Endothelial cell of umbilical vein (primary cell): Measurements from ENCODE around the gene SPEN. TPM values are rescaled to one million over a fixed set of nuclear protein-coding genes. Genes with fewer than 3 reads are reported as not detected.

ENCODE experiments used
- BruUV-seq: library from RNA; stranded (reverse); fragments of 400-500 nt; replicated peaks from 2 replicates; lab custom pipeline; 2021; lab: Mats Ljungman, UMichigan
- CTCF ChIA-PET: fragments of 300-600, 350-600 bp; sonication (Branson Sonifier 250); formaldehyde crosslinking; loops from one replicate; lab custom pipeline; 2021; ENCODE audit warnings: antibody characterized with exemption, inconsistent platforms; lab: Charles Lee
- POLR2A ChIA-PET: fragments of 300-600, 350-600 bp; sonication (Branson Sonifier 250); formaldehyde crosslinking; loops from one replicate; lab custom pipeline; 2021; ENCODE audit warnings: antibody characterized with exemption, inconsistent platforms; lab: Charles Lee
- DNase-seq: peaks from one replicate; pipeline ENCODE4 v3.0.0-alpha.2; 2011; ENCODE audit warnings: low read depth, low spot score
- FAIRE-seq: peaks from 2 replicates; lab custom pipeline; 2011; peaks lifted over from hg19 to GRCh38; lab: Jason Lieb, UNC
- H2AFZ ChIP-seq: 2 replicates; pipeline ENCODE4 v1.6.0; 2012; ENCODE audit warnings: low read depth, low read length, control low read depth, inconsistent platforms
- H3K27ac ChIP-seq: 2 replicates; pipeline ENCODE4 v1.5.1; 2011; ENCODE audit warnings: low read depth, mild to moderate bottlenecking, control low read depth, low read length, moderate library complexity; ENCODE audit not compliant: insufficient read depth
- H3K27me3 ChIP-seq, 2 experiments: 2 replicates each; pipeline versions ENCODE4 v1.6.0 to v1.6.1; 2011; ENCODE audit warnings: low read length in 2 of 2, mixed read lengths in 1 of 2; ENCODE audit not compliant: control insufficient read depth in 2 of 2, insufficient read depth in 2 of 2
- H3K36me3 ChIP-seq, 2 experiments: 2 replicates in 1 of 2; 3 replicates in 1 of 2; pipeline ENCODE4 v1.5.1; 2011; ENCODE audit warnings: low read length in 2 of 2, mild to moderate bottlenecking in 1 of 2, moderate library complexity in 1 of 2; ENCODE audit not compliant: control insufficient read depth in 2 of 2, insufficient read depth in 2 of 2; ENCODE audit errors: extremely low read depth in 1 of 2
- H3K4me1 ChIP-seq: 3 replicates; pipeline ENCODE4 v1.5.1; 2011; ENCODE audit warnings: mild to moderate bottlenecking, low read length; ENCODE audit not compliant: control insufficient read depth, insufficient read depth; ENCODE audit errors: extremely low read depth
- H3K4me2 ChIP-seq: 2 replicates; pipeline ENCODE4 v1.6.1; 2011; ENCODE audit warnings: low read length, control low read depth, mixed read lengths; ENCODE audit not compliant: insufficient read depth
- H3K4me3 ChIP-seq, 3 experiments: fragments of 200-600 bp in 1 of 3; sonication (generic), shearing (Covaris generic) in 1 of 3; replicated peaks in 1 of 3; 2 replicates each; pipeline ENCODE4 v1.5.1; 2011 to 2016; ENCODE audit warnings: control low read depth in 3 of 3, low read length in 3 of 3, mild to moderate bottlenecking in 2 of 3, inconsistent platforms in 1 of 3, low read depth in 1 of 3, moderate library complexity in 1 of 3; ENCODE audit not compliant: insufficient read depth in 1 of 3
- H3K79me2 ChIP-seq: 2 replicates; pipeline ENCODE4 v1.6.0; 2012; ENCODE audit warnings: low read length, inconsistent platforms; ENCODE audit not compliant: control insufficient read depth, insufficient read depth
- H3K9ac ChIP-seq: replicated peaks from 2 replicates; pipeline ENCODE3; 2011; ENCODE audit warnings: low read length, control low read depth; ENCODE audit not compliant: insufficient read depth; ENCODE audit errors: extremely low read depth
- H3K9me1 ChIP-seq: replicated peaks from 3 replicates; pipeline ENCODE4 v1.6.0; 2011; ENCODE audit warnings: mild to moderate bottlenecking, low read length; ENCODE audit not compliant: control insufficient read depth, insufficient read depth; ENCODE audit errors: extremely low read depth
- H3K9me3 ChIP-seq: replicated peaks from 2 replicates; pipeline ENCODE4 v1.5.1; 2012; ENCODE audit warnings: low read length, inconsistent platforms; ENCODE audit not compliant: control insufficient read depth, insufficient read depth
- H4K20me1 ChIP-seq: replicated peaks from 2 replicates; pipeline ENCODE3; 2011; ENCODE audit warnings: mild to moderate bottlenecking, low read length; ENCODE audit not compliant: control insufficient read depth, insufficient read depth; ENCODE audit errors: extremely low read depth
- CTCF ChIP-seq, 2 donors: IDR thresholded peaks; 1 replicate in 1 of 2; 2 replicates in 1 of 2; pipeline ENCODE4 v1.5.1; 2011; ENCODE audit warnings: low read length in 2 of 2, mild to moderate bottlenecking in 2 of 2, moderate library complexity in 2 of 2, control low read depth in 1 of 2, inconsistent platforms in 1 of 2, low read depth in 1 of 2; ENCODE audit not compliant: insufficient read depth in 1 of 2; ENCODE audit errors: extremely low read depth in 1 of 2
- EZH2 ChIP-seq: IDR thresholded peaks from 2 replicates; pipeline ENCODE4 v1.6.1; 2012; ENCODE audit warnings: borderline replicate concordance, low read depth, mild to moderate bottlenecking, moderate library complexity, low read length, inconsistent platforms; ENCODE audit not compliant: severe bottlenecking
- FOS ChIP-seq: IDR thresholded peaks from 2 replicates; pipeline ENCODE4 v1.6.1; 2011; ENCODE audit warnings: mild to moderate bottlenecking, low read length, moderate library complexity, borderline replicate concordance; ENCODE audit not compliant: insufficient read depth
- JUN ChIP-seq: IDR thresholded peaks from 2 replicates; pipeline ENCODE4 v1.6.1; 2011; ENCODE audit warnings: borderline replicate concordance, low read depth; ENCODE audit not compliant: insufficient read length, insufficient read depth
- MAX ChIP-seq: IDR thresholded peaks from 2 replicates; pipeline ENCODE4 v1.6.1; 2011; ENCODE audit not compliant: insufficient read depth, insufficient read length
- MYC ChIP-seq: IDR thresholded peaks from one replicate; pipeline ENCODE4 v1.6.1; 2011; ENCODE audit warnings: mild to moderate bottlenecking, low read depth, low read length
- POLR2A ChIP-seq: IDR thresholded peaks from 2 replicates; pipeline ENCODE4 v1.6.1; 2012; ENCODE audit warnings: low read depth, mild to moderate bottlenecking, control low read depth, low read length
- POLR2AphosphoS5 ChIP-seq: IDR thresholded peaks from 2 replicates; pipeline ENCODE4 v1.6.1; 2012; ENCODE audit warnings: low read depth, mild to moderate bottlenecking, control low read depth, low read length, moderate library complexity; ENCODE audit not compliant: insufficient read depth
- dilution Hi-C: fragments of 300-500 bp; cut with MboI; formaldehyde crosslinking; loops from one replicate; pipeline ENCODE4 v1.15.0; 2019; ENCODE audit warnings: low sequenced_read_pairs; ENCODE audit not compliant: extremely low pct_ligation_motif_present
- intact Hi-C: fragments of 100-400 bp; cut with micrococcal nuclease; formaldehyde crosslinking; loops from one replicate; pipeline ENCODE4 v1.10.0; 2022
- polyA plus RNA-seq, 4 experiments: library from polyadenylated mRNA; depleted of rRNA in 3 of 4; stranded (reverse) in 3 of 4; unstranded in 1 of 4; fragments of >200 nt; gene quantifications; 2 replicates each; pipeline versions ENCODE4 v1.2.1 to v1.2.3, GENCODE V29; 2011 to 2012; ENCODE audit warnings: missing spikeins in 1 of 4
- total RNA-seq: library from RNA; stranded (reverse); gene quantifications from 2 replicates; pipeline ENCODE4 v1.2.3, GENCODE V29; 2021

Gene SPEN
- total and polyA plus RNA-seq, 2 donors (not counting 3 experiments of a cell fraction or from before 2014, with no cell fraction given) = 9.3 to 44.4 TPM

GRCh38 chr1:15820478-15820877 lies 27.0 kb upstream of the SPEN start:
- H3K27ac ChIP-seq = no peak overlapping the region
- FAIRE-seq (no peak), DNase-seq (no peak)
- intact Hi-C loops = no loop called here
- no peak for TF ChIP-seq CTCF (IDR thresholded peaks at IDR 0.05; ENCODE audit: extremely low read depth in 1 of 2, insufficient read depth in 1 of 2, low read depth in 1 of 2, low read length in 2 of 2)
- no peak for TF ChIP-seq MYC
- no peak for TF ChIP-seq POLR2AphosphoS5
- TF ChIP-seq POLR2A = no peak
- no peak for TF ChIP-seq MAX
- TF ChIP-seq EZH2 = no peak
- TF ChIP-seq JUN = no peak
- no peak for TF ChIP-seq FOS
- H3K9ac ChIP-seq = no peak overlapping the region
- H3K79me2 ChIP-seq = no peaks in the 10 kb centered on the region
- no peak overlapping the region for H3K4me3 ChIP-seq
- H3K9me1 ChIP-seq = no peaks in the 10 kb centered on the region
- no peaks in the 10 kb centered on the region for H3K4me1 ChIP-seq
- CTCF ChIA-PET = no interaction called here
- H3K4me2 ChIP-seq = no peak overlapping the region
- no peaks in the 10 kb centered on the region for H3K36me3 ChIP-seq
- H3K27me3 ChIP-seq = no peaks in the 10 kb centered on the region
- dilution Hi-C loops = no loop called here
- H2AFZ ChIP-seq = no peak overlapping the region
- BruUV-seq = no TSS peak
- H3K9me3 ChIP-seq = no peaks in the 10 kb centered on the region
- H4K20me1 ChIP-seq = no peaks in the 10 kb centered on the region
- POLR2A ChIA-PET = no interaction called here
